Gastrocnemius medialis (tissue), 4 donors: ENCODE measurements around the gene CMAS.

ENCODE experiments used
- CTCF ChIP-seq, 5 experiments: fragments of 450-650 bp in 3 of 5; fragments of 200-600 bp in 2 of 5; sonication (generic) in 2 of 5; IDR thresholded peaks in 4 of 5; conservative IDR thresholded peaks in 1 of 5; 1 replicate in 4 of 5; 2 replicates in 1 of 5; pipeline ENCODE4 v1.5.1; 2016 to 2019; ENCODE audit warnings: antibody characterized with exemption in 5 of 5, mild to moderate bottlenecking in 3 of 5, moderate library complexity in 3 of 5
- POLR2A ChIP-seq, 2 donors: fragments of 450-650 bp; IDR thresholded peaks; one replicate each; pipeline ENCODE4 v1.6.1; 2017; ENCODE audit warnings: antibody characterized with exemption in 2 of 2, mild to moderate bottlenecking in 2 of 2, moderate library complexity in 2 of 2

DNA sequence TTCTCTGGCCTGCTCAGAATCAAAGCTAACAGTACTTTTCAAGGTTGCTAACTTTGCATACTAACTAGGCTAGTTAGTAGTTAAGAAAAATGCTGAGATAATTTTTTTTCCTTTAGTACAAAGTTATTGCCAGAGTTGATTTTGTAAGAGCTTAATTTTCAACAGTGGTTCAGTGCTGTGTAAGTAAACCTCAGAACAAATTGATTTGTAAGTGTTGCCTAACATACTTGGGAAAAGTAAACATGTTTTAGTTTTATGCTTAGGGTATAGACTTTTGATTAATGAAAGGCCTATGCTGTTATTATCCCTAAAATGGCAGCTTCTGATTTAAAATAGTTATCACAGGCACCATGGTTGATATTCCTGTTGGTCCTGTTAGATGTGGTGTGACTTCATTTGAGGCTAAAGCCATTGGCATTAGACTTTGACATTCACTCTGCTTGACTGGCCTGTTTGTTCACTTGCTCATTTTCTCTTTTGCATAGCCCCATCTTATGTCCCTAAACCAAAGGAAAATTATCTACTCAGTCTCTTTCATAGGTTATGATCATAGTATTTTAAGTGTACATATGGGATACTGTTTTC lies 5.2 kb downstream of the CMAS start:
- TF ChIP-seq CTCF (IDR thresholded peaks at IDR 0.05 in 4 of 5, conservative IDR thresholded peaks at IDR 0.05 in 1 of 5) (no peak), POLR2A (IDR thresholded peaks at IDR 0.05) (no peak)
